IPS-NIHi11 (cell line): ENCODE data around the gene KATNIP.

Experiments used
- DNase-seq: peaks from one replicate; pipeline ENCODE4 v3.0.0; 2012; ENCODE audit warnings: mixed read lengths, low spot score

The KATNIP gene

GRCh38 chr16:27549746-27550581 is at the start of gene KATNIP, which contains the start of gene GTF3C1:
TSS of gene KATNIP (plus strand) at chr16:27550144. CDS start at chr16:27550171, 27 bp downstream.
TSS of gene GTF3C1 (minus strand) at chr16:27549913. CDS start at chr16:27549890, 23 bp downstream.
- DNase-seq, result peak; percentile 100

- DNase-seq, result no peak
Observed at GRCh38 chr16:27500801-27501200, 49.1 kb upstream of the KATNIP start.

DNA sequence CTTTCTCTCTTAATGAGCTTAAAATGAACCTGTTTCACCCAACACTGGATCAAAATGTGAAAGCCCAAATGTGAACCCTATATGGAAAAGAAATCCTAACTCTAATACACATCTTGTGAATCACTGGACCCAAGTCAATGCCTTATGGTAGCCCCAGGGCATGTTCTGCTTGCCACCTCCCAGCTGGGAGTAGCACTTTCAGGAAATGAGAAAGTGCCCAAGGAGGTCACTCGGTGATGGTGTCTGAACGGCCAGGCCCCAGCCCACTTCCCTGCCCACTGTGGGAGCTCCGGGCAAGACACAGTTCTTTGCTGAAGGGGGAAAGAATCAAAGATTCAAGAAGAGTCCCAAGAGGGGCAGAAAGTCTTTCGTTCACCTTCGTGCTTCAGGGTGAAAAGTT is 46.3 kb upstream of the KATNIP start:
- DNase-seq, result no peak

DNA sequence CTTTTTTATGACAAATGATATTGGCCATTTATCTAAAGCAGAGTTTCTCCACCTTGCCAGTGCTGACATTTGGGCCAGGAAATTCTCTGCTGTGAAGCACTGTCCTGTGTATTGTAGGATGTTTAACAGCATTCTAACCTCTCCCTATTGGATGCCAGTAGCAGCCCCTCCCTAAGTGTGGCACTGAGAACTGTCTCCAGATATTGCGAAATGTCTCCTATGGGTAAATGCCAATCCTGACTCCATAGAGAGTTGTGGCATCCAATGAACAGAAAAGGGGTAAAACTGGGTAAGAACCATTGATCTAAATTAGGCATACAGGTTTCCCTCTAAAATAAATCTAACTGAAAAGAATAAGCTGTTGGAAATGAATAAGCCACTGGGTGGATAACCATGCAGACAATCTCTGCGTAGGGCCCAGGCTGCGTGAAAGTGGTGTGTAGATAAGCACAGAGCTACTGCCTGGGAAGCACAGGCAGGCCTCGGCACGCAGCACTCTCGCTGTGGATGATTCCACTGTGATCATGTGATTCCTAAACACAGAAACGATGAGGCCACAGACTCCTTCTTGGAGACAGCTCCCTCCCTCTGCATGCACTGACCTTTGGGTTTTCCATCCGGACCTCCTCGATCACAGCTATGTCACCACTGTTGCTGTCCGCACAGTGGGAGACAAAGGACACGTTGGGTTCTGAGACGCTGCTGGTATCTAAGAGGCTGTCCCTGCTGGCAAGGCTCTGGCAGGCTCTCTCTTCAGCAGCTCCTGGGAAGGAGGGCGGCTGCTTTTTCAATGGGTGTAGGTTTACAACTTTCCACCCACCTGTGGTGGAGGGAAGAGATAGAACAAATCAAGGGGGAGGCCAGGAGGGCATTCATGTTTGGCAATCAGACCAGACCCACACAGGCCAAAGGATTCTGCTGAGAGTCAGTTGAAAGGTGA is 44.4 kb upstream of the KATNIP start:
- no peak for DNase-seq

DNA sequence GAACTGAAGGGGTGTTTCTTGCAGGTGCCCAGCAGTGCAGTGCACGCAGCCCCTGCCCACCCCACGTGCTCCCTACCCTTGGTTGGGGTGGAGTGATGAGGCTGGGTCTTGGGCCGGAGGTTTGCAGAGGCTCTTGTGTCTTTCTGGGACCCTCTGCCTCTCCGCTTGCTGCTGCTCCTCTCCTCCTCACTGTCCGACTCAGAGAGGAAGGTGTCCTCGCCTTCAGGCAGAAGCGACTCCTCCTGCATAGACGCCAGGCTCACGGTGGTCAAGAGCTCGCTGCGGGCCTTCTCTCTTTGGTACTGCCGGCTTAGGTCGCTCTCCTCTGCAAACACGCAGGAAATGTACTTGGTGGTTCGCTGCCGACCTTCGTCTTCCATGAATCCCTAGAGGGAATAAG is 43.2 kb upstream of the KATNIP start:
- DNase-seq, result no peak

DNA sequence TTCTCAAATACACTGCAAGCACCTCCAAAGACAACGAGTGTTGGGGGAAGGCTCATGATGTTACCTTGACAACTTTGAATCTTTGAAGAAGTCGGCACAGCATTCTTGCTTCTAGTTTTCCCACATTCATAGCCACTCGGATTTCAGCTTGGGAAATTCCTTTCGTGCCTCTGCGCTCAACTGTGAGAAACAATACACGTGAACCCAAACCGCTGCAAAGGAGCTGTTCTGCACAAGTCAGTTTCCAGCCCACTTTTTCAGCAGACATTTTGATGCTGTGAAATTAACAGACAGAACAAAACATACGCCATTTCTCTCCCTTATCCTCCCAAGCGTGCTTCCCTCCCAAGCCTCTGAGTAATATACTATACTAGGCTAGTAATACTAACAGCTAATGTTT is 41.5 kb upstream of the KATNIP start:
- DNase-seq, result no peak

DNA sequence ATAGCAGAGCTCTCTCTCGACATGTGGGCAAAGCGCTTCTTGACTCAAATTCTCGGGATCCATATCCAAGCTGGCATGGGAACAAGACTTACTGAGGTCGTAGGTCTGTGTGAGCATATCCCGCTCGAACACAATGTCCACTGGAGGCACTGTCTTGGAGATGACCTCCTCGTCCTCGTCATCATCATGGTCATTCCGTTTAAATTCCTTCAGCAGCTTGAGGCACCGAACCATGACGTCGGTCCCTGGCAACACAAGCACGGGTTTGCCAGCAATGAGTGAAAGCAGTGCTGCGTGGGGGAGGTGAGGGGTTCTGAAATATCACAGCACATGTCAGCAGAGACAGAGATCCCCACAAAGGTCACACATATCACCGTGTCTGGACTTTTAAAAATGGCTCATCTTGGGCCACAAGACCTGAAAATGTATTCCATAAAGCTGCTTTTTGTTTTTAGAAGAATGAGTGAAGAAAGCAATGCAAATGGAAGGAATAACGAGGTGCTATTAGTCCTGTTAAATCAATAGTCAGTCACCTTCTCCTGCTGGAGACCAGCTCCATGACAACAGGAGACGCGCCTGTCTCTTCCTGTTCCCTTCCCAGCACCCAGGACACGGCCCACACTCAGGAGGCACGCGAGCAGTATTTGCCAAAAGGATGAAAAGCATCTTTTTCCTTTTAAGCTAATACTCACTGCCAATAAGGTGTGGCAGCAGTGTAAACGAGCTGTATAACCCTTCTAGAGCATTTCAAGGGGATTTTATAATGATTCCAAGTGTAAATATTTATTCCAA is 38.1 kb upstream of the KATNIP start:
- DNase-seq, result no peak

GRCh38 chr16:27514806-27515205 is 35.1 kb upstream of the KATNIP start:
- DNase-seq, result no peak

- DNase-seq, result peak; percentile 84
Observed at GRCh38 chr16:27515874-27516353, 34.0 kb upstream of the KATNIP start.

GRCh38 chr16:27516365-27516764 is 33.6 kb upstream of the KATNIP start:
- DNase-seq, result no peak

DNA sequence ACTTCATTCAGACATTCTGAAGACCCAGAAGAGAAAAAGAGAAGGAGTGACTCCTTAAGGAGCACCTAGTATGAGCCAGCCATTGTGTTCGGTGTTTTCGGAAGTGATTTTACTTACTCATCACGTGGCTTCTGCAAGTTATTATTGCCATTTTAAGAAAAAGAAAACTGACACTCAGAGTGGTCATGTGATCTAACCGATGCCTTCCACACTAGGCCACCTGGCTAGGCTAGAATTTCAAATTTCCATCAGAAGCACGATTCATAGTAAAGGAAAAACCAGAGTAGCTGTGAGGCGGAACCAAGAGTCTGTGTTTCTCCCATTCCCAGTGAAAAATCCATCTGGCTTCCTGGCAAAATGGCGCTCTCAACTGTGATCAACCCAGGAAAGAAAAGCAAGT is 32.3 kb upstream of the KATNIP start:
- no peak for DNase-seq

DNA sequence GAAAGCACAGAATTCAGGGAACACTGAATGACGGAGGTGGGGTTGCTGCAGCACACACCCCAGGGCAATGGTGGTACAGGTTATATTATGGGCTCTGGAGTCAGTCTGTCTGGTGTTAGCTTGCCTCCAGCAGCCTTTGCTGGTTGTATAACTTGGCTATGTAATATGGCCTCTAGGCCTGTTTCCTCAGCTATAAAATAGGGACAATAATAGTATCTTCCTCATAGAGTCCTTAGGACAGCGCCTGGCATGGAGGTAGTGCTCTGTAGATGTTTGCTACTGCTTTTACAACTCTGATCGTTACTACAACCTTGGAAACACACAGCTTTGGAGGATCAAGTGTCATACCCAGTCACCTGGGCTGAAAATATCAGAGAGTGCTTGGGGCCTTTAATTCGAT is 31.7 kb upstream of the KATNIP start:
- no peak for DNase-seq

DNA sequence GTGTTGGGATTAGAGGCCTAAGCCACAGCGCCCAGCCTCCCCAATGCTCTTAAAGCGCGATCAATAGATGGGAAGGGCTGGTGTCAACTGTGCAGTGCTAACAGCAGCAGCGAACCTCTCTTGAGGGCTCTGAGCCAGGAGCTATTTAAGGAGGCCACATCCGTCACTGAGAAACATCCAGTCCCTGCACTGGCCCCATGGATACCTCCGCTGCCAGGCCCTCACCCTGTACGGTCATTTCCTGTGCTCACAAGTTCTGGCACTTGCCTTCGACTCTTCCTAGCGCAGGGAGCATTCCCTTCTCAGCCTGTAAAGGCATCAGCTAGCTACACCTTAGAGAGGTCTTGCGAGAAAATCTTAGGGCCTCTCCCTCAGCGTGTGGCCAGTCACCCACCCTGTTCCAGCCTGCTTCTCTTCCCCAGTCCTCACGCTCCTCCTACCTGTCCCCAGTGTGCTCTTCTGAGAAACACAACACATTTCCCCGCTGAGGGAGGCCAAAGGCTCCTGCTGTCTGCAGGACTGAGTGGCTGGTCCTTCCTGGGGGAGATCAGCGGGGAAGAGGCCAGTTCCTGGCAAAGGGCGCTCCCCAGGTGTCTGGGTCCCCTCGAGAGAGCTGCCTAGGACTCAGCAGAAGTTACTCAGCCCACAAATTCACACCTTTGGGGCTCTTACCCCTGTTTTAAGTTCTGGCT is 28.8 kb upstream of the KATNIP start:
- DNase-seq, result no peak

GRCh38 chr16:27522173-27522707 is 27.7 kb upstream of the KATNIP start:
- DNase-seq, result no peak

DNA sequence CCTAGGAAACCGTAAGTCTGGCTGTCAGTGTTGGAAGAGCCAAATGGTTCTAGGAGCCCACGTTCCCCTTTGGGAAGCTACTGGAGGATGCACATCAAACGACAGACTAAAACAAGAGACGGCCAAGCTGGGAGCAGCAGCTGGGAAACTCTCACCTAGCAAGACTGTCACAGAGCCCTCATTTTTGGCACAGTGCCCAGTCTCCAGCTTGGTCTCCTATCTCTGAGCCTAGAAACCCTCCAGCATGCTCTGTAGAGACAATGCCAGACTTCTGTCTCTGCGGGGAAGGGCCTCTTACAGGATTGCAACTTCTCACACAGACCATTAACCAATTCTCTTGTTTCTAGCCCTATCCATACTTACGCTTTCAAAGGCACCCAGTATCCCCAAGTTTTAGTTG is 23.8 kb upstream of the KATNIP start:
- no peak for DNase-seq

GRCh38 chr16:27528294-27528693 is 21.6 kb upstream of the KATNIP start:
- DNase-seq, result no peak

DNA sequence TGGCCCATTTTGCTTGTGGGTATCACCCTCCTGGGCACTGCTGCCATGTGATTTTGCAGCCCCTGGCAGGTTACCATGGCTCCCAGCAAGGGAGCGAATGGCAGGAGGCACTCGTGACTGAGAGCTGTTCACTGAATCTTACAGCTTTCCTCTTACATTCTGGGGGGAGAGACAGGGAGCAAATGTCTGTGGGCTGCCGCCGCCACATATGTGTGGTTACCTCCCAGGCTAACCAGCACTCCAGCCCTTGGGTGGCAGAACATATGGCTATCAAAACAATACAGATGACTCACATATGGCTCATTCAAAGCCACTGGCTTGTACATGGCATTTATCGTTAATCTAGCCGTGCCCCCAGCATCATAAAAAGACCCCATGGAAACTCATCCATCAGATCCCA is 20.0 kb upstream of the KATNIP start:
- no peak for DNase-seq

- no peak for DNase-seq
Observed at GRCh38 chr16:27531186-27531585, 18.8 kb upstream of the KATNIP start.

DNA sequence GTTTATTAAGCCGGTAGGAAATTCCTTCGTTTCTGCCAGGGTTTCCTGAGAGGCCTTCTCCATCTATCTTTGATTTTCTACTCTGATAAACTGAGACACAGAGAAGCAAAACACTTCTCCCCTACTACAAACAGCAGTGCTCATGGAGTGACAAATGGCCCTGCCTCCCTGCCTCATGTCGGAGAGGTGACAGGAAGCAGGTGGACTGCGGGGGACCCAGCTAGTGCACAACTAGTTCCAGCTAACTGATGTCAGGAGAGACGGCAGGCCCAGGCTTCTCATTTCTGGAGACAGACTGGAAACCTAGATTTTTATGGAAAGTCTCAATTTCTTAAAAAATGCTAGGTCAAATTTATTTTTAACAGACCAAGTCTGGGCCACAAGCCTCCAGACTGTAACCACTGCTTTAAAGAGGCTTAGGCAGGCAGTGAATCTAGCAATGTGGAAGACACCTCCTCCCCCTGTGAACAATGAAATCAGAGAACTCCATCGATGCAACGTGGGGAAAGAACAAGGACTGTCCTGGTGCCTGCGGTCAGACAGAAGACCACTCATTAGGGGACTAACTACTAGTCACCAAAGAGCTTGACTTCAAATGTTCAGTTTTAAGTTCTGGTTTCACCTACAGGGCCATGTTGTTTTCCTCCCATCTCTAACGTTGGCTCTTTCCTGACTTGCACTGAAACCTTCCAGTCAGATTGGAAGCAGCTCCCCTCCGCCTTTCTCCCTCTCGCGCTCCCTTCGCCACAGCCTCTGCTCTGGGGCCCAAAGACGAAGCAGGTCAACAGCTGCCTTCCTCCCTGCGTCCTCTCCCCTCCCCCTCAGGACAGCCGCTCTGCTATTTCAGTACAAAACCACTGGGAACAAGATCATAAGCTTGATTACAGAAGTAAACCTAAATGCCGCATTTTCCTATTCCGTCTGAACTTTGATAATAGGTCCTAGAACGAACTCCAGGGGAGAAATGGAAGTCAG is 17.8 kb upstream of the KATNIP start:
- DNase-seq, result no peak

DNA sequence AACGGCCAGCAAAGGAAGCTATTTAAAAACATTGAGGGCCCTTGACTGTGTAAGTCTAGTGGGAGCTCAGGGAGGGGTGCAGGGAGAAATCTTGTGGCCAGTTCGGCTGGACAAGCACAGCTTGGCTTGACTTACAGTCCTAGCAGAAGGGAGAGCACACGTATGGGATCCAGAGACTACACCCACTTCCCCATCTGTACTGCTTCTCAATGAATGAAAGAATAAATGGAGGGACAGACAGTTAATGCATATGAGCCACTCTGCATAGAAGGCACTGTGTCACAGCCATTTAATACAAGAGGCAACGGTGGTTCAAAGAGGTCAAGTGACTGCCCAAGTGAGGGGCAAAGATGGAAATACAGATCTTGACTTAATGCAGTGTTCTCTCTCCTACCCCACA is 15.7 kb upstream of the KATNIP start:
- DNase-seq, result no peak
